Immature natural killer cell (primary cell): ENCODE results near the gene TRPV3. TPM values are rescaled to one million over a fixed set of nuclear protein-coding genes. Genes with fewer than 3 reads are reported as not detected.
"Not testable (repeated sequence)": the region's sequence is repeated elsewhere in the genome, so short reads cannot be mapped to it uniquely, and the experiment has no call there.

Experiments used
- DNase-seq, 3 donors: peaks; one replicate each; pipeline ENCODE4 v3.0.0; 2022; ENCODE audit warnings: mixed read lengths in 1 of 3
- H3K27ac Mint-ChIP-seq, 6 donors: one replicate each; pipeline ENCODE4 v1.8.0; 2020; ENCODE audit warnings: mixed read lengths in 6 of 6, mild to moderate bottlenecking in 5 of 6, inconsistent platforms in 4 of 6, moderate library complexity in 3 of 6
- H3K27me3 Mint-ChIP-seq, 3 donors: one replicate each; pipeline ENCODE4 v1.8.0; 2020 to 2021; ENCODE audit warnings: low read depth in 3 of 3, mild to moderate bottlenecking in 3 of 3, mixed read lengths in 3 of 3, moderate library complexity in 3 of 3, inconsistent platforms in 1 of 3
- H3K36me3 Mint-ChIP-seq, 3 donors: one replicate each; pipeline ENCODE4 v1.8.0; 2020; ENCODE audit warnings: mixed read lengths in 3 of 3, inconsistent platforms in 2 of 3, mild to moderate bottlenecking in 2 of 3
- H3K4me1 Mint-ChIP-seq, 2 donors: one replicate each; pipeline ENCODE4 v1.8.0; 2020; ENCODE audit warnings: inconsistent platforms in 2 of 2, mild to moderate bottlenecking in 2 of 2, mixed read lengths in 2 of 2, moderate library complexity in 1 of 2
- H3K4me3 Mint-ChIP-seq, 5 donors: one replicate each; pipeline ENCODE4 v1.8.0; 2020; ENCODE audit warnings: mild to moderate bottlenecking in 5 of 5, mixed read lengths in 5 of 5, inconsistent platforms in 3 of 5, moderate library complexity in 3 of 5
- H3K9me3 Mint-ChIP-seq, 6 donors: one replicate each; pipeline ENCODE4 v1.8.0; 2020; ENCODE audit warnings: mild to moderate bottlenecking in 6 of 6, mixed read lengths in 6 of 6, inconsistent platforms in 4 of 6, moderate library complexity in 3 of 6
- polyA plus RNA-seq, 3 donors: library from polyadenylated mRNA; unstranded; fragments of 300-500 nt; fragmentation: Illumina TruSeq; gene quantifications; one replicate each; pipeline ENCODE4 v1.2.3, GENCODE V29; 2021

TRPV3 gene
- polyA plus RNA-seq, 3 donors from 2014 or later, result 0.05 to 1.3 (median 0.39) TPM

DNA sequence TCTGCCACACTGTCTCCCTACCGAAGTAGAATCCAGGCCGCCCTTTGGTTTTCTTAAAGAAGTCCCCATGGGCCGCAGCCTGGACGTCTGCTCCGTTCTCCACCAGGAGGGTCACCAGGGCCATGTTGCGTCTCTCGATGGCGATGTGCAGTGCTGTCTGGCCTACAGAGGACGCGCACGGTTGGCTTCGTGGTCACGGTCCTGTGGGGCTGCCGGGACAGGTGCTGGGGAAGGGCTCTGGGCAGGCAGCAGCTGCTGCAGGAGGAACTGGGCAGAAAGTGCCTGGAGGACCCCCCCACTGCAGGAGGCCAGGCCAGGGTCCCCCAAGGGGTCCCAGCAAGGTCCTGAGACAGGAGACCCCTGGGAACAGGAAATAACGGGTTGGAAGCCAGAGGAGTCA, 32.6 kb upstream of the TRPV3 start:
- H3K36me3 Mint-ChIP-seq, result peaks cover 0 to 13% (median 7%) of the 10 kb centered on the region in 3 donors
- DNase-seq, result no peak
- peaks cover 0 to 2% (median 0%) of the 10 kb centered on the region in 3 donors for H3K27me3 Mint-ChIP-seq
- H3K27ac Mint-ChIP-seq, result no peak overlapping the region
- no peak overlapping the region for H3K4me3 Mint-ChIP-seq
- no peaks in the 10 kb centered on the region for H3K4me1 Mint-ChIP-seq
- H3K9me3 Mint-ChIP-seq, result no peaks in the 10 kb centered on the region

DNA sequence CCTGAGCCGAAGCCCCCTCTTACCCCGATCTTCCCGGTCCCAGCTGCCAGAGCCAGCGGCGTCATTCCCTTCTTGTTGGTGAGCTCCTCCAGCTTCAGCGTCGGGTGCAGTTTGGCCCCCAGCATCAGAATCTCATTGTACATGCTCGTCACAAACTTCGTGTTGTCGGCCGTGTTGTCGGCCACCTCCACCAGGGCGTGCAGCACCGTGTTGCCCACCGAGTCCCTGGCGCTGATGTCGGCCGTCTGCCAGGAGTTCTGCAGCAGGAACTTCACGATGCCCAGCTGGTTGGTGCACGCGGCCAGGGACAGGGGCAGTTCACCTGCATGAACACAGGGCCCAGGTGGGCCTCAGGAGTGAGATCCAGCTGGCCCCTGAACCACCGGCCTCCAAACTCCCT, 32.2 kb upstream of the TRPV3 start:
- Mint-ChIP-seq H3K27ac (peak overlapping the region in 1 of 6 donors; percentile 29), H3K36me3 (peaks cover 0 to 13% (median 8%) of the 10 kb centered on the region in 3 donors), H3K9me3 (no peaks in the 10 kb centered on the region), H3K27me3 (peaks cover 0 to 2% (median 0%) of the 10 kb centered on the region in 3 donors), H3K4me3 (no peak overlapping the region), H3K4me1 (no peaks in the 10 kb centered on the region)
- DNase-seq, result no peak

DNA sequence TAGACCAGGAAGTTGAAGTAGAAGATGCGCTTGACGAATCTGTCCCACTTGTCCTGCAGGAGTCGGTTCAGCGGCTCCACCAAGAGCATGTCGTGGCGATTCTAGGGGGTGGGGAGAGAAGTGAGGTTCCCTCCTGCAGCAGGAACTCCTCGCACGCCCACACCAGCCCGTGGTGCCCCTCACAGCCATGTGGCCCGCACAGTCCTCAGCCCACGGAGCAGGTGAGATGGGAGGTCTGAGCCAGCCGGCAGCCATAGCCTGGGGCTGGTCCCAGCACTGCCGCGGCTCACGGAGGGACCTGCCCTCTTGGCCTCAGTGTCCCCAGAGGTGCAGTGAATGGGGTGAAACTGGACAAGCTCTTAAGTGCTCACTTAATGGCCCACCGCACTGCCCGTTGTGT, 28.2 kb upstream of the TRPV3 start:
- no peak for DNase-seq
- H3K4me3 Mint-ChIP-seq, result no peak overlapping the region
- no peaks in the 10 kb centered on the region for H3K27me3 Mint-ChIP-seq
- no peak overlapping the region for H3K27ac Mint-ChIP-seq
- no peaks in the 10 kb centered on the region for H3K9me3 Mint-ChIP-seq
- peaks cover 0 to 21% (median 13%) of the 10 kb centered on the region in 3 donors for H3K36me3 Mint-ChIP-seq
- H3K4me1 Mint-ChIP-seq, result no peaks in the 10 kb centered on the region

DNA sequence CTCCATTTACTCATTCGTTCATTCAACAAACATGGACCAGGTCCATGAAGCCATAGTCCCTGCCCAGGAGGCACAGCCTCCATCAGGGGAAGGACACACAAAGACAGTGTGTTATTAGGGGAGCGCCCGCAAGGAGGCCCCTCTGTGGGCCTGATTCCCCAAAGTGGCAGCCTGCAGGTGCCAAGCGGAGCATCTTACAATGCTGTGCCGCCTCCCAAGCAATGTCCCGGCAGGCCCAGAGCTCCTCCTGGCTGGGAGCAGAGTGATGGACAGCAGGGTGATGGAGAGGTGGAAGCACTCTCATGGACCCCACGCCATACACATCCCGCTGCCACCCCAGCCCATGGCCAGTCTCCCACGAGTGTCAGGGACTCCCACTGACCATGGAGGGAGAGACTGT, 25.8 kb upstream of the TRPV3 start:
- H3K4me1 Mint-ChIP-seq, result no peaks in the 10 kb centered on the region

DNA sequence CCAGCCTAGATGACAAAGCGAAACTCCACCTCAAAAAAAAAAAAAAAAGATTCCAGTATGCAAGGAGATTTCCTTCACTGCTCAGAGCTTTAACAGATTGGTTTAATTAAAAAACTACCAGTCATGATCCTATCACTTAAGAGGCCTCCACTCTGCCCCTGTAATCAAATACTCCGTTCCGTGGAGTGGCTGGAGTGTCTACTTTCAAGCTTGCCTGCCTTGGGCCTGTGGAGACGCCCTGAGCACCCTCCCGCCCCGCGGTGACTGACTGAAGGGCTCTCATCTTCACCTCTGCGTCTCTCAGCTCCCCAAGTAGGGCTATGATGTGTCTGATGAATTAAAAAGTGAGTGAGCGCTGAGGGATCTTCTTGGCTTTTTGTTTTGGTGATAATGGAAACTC, 25.3 kb upstream of the TRPV3 start:
- Mint-ChIP-seq H3K4me1 (no peaks in the 10 kb centered on the region), H3K27ac (peak overlapping the region in 1 of 6 donors; percentile 20), H3K27me3 (no peaks in the 10 kb centered on the region), H3K4me3 (no peak overlapping the region), H3K36me3 (peaks cover 0 to 16% (median 10%) of the 10 kb centered on the region in 3 donors), H3K9me3 (no peaks in the 10 kb centered on the region)
- no peak for DNase-seq

More for the DNA sequence above, 25.8 kb upstream of the TRPV3 start:
- DNase-seq, result no peak
- Mint-ChIP-seq H3K4me3 (no peak overlapping the region), H3K36me3 (peaks cover 0 to 16% (median 10%) of the 10 kb centered on the region in 3 donors), H3K27me3 (no peaks in the 10 kb centered on the region), H3K9me3 (no peaks in the 10 kb centered on the region), H3K27ac (peak overlapping the region in 1 of 6 donors; percentile 20)

DNA sequence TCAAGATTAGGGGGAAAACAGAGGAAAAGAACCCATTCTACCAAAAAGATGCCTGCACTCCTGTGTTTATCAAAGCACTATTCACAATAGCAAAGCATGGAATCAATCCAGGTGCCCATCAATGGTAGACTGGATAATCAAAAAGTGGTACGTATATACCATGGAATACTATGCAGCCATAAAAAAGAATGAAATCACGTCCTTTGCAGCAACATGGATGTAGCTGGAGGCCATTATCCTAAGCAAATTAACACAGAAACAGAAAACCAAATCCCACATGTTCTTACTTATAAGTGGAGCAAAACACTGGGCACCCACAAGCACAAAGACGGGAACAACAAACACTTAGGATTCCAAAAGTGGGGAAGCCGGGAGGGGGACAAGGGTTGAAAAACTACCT, 21.1 kb upstream of the TRPV3 start:
- not testable (repeated sequence) for H3K27ac Mint-ChIP-seq, DNase-seq, H3K4me3 Mint-ChIP-seq, H3K9me3 Mint-ChIP-seq, H3K27me3 Mint-ChIP-seq, H3K4me1 Mint-ChIP-seq
- H3K36me3 Mint-ChIP-seq, result peaks cover 0 to 20% (median 10%) of the 10 kb centered on the region in 3 donors

DNA sequence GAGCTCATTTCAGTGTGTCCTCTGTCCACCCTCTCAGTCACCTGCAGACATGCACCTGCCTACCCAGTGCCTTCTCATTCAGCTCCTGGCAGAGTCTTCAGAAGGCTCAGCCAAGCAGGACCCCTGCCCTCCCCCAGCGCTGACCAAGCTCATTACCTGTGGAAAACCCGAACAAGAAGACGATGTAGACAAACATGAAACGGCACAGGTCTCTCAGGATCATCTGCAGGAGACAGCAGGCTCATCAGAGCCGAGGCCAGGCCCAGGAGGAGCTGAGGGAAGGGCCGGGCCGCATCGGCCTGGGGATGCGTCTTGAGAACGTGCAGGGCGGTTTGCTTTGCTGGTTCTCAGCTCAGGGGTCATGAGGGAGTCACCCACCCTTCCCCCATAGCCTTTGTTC, 19.4 kb upstream of the TRPV3 start:
- Mint-ChIP-seq H3K27me3 (peaks cover 0 to 2% (median 0%) of the 10 kb centered on the region in 3 donors), H3K27ac (peak overlapping the region in 1 of 6 donors; percentile 34), H3K9me3 (peaks cover 0 to 1% (median 0%) of the 10 kb centered on the region in 6 donors), H3K4me3 (no peak overlapping the region), H3K36me3 (peaks cover 0 to 15% (median 10%) of the 10 kb centered on the region in 3 donors), H3K4me1 (no peaks in the 10 kb centered on the region)
- no peak for DNase-seq

DNA sequence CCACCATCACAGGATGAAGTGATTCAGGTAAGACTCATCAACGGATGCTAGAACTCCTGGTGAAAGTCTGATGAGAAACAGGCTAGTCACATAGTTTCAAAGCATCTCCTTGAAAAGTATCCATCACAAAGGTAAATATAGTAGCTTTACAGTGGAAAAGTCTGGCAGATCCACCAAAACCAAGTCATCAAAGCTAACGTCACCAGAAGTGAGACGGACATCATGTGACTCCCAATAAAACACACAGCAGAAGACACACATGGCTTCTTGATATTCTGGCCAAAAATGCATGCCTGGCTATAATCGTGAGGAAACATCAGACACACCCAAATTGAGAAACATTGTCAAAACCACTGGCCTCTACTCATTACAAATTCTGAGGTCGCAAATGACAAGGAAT, 17.9 kb upstream of the TRPV3 start:
- H3K4me1 Mint-ChIP-seq, result no peaks in the 10 kb centered on the region
- H3K27ac Mint-ChIP-seq, result no peak overlapping the region
- H3K9me3 Mint-ChIP-seq, result peaks cover 0 to 1% (median 0%) of the 10 kb centered on the region in 6 donors
- DNase-seq, result no peak
- no peak overlapping the region for H3K4me3 Mint-ChIP-seq
- peaks cover 0 to 12% (median 7%) of the 10 kb centered on the region in 3 donors for H3K36me3 Mint-ChIP-seq
- peaks cover 0 to 2% (median 0%) of the 10 kb centered on the region in 3 donors for H3K27me3 Mint-ChIP-seq

DNA sequence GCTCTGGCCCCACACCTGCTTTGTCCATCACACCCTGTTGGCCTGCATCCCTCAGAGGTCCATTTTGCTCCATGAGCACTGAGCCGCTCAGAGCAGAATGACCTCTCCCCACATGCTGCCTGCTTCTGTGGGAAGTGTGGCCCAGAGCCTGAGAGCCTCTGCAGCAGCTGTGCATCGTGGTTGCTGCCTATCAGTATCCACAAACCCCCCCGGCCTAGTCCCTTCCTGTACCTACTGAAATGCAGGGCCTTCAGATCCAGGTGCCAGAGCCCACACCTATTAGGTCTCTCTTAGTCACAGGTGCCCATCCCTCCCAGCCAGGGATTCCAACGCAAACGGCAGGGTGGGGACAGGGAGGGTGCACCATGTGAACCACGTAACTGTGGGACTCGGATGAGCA, 16.6 kb upstream of the TRPV3 start:
- peaks cover 0 to 2% (median 0%) of the 10 kb centered on the region in 3 donors for H3K27me3 Mint-ChIP-seq
- H3K4me1 Mint-ChIP-seq, result no peaks in the 10 kb centered on the region
- DNase-seq, result no peak
- no peak overlapping the region for H3K4me3 Mint-ChIP-seq
- peaks cover 0 to 1% (median 0%) of the 10 kb centered on the region in 6 donors for H3K9me3 Mint-ChIP-seq
- no peak overlapping the region for H3K27ac Mint-ChIP-seq
- H3K36me3 Mint-ChIP-seq, result peaks cover 4 to 11% (median 10%) of the 10 kb centered on the region in 3 donors

DNA sequence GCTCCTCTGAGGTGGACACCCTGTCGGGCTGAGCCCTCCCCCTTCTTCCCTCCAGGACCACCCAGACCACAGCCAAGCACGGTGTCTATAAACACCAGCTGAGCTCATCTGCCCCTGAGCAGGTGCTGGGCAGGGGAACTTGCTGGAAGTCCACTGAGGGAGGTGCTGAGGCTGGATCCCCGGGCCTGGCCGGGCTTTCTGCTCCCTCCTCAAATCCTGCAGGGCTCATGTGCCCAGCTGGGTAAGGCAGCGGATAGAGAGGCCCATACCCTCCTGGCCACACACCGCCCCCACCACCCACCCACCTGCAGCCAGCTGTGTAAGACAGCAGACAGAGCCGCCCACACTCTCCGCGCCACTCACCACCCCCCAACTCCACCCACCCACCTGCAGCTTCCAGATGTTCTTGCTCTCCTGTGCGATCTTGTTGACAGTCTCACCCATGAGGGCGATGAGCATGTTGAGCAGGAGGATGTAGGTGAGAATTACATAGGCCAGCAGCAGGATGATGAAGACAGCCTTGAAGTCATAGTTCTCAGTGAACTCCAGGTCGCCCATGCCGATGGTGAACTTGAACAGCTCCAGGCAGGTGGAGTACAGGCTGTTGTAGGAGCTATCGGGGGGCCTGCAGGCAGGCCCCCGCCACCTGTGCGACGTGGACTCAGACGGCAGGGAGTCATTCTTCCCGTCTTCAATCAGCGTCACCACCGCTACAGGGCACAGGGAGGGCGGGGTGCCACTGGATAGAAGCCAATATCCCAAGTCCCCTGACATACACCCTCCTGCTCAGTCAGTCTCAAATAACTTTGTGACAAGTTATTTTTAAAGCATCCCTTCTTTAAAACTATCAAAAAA, 15.9 kb upstream of the TRPV3 start:
- DNase-seq, result no peak
- no peaks in the 10 kb centered on the region for H3K4me1 Mint-ChIP-seq

DNA sequence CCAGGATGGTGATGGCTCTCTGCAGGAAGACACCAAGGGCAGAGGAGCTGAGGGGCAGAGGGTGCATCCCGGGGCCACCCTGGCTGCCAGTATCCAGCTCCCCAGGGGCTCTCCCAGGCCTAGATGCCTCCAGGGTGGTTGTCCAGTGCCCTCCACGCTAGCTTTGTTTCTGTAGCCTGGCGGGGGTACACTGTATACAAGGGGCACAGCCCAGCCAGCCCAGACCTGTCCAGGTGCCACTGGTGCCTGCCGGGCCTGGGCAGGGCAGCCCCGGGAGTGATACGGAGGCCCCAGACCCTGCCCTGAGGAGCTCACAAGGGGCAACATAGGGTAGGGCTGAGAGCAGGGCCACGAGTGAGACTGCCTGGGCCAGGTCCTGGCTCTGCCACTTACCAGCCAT, 14.6 kb upstream of the TRPV3 start:
- no peak for DNase-seq

More for the DNA sequence above, 15.9 kb upstream of the TRPV3 start:
- H3K27ac Mint-ChIP-seq, result no peak overlapping the region
- peaks cover 0 to 2% (median 0%) of the 10 kb centered on the region in 3 donors for H3K27me3 Mint-ChIP-seq
- H3K36me3 Mint-ChIP-seq, result peaks cover 4 to 11% (median 7%) of the 10 kb centered on the region in 3 donors
- H3K9me3 Mint-ChIP-seq, result peaks cover 0 to 1% (median 0%) of the 10 kb centered on the region in 6 donors
- H3K4me3 Mint-ChIP-seq, result no peak overlapping the region

DNA sequence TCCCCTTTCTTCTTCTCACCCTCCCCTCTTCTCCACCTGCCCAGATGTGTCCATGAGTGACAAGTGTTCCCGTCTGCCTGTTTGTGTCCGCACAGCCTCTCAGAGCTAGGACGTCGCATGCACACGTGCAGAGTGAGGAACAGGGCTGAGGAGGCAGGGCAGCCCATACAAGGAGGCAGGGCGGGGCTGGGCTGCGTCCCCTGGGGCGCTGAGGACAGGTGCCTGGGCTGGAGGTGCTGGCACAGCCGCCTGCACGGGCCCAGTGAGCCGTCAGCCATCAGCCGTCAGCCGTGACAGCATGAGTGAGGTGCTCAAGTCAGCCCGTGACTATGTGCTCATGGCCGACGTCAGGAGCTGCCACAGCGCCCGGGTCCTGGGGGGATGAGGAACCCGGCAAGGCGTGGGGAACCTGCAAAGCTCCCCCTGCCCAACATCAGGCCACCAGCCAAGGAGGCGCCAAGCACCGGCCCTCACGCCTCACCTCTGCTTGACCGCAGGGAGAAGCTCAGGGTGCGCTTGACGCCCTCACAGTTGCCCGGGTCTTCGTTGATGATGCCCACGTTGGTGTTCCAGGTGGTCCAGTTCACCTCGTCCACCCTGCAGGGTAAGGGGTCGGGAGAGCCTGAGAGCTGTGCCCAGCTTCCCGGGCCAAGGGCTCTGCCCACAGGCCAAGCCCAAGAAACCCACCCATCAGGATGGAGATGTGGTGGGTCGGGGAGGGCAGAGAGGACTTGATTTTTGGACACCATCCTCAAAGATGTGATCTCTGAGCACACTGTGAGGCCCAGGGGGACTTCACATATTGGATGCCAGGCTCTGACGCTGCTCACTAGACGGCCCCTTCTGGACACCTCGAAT, 13.7 kb upstream of the TRPV3 start:
- Mint-ChIP-seq H3K9me3 (peaks cover 0 to 1% (median 0%) of the 10 kb centered on the region in 6 donors), H3K36me3 (peaks cover 4 to 17% (median 4%) of the 10 kb centered on the region in 3 donors), H3K27me3 (no peaks in the 10 kb centered on the region), H3K4me1 (no peaks in the 10 kb centered on the region), H3K27ac (no peak overlapping the region), H3K4me3 (no peak overlapping the region)
- DNase-seq, result no peak

More for the DNA sequence above, 14.6 kb upstream of the TRPV3 start:
- H3K27ac Mint-ChIP-seq, result no peak overlapping the region
- no peak overlapping the region for H3K4me3 Mint-ChIP-seq
- peaks cover 0 to 1% (median 0%) of the 10 kb centered on the region in 6 donors for H3K9me3 Mint-ChIP-seq
- H3K36me3 Mint-ChIP-seq, result peaks cover 4 to 17% (median 7%) of the 10 kb centered on the region in 3 donors
- H3K4me1 Mint-ChIP-seq, result no peaks in the 10 kb centered on the region
- peaks cover 0 to 2% (median 0%) of the 10 kb centered on the region in 3 donors for H3K27me3 Mint-ChIP-seq

DNA sequence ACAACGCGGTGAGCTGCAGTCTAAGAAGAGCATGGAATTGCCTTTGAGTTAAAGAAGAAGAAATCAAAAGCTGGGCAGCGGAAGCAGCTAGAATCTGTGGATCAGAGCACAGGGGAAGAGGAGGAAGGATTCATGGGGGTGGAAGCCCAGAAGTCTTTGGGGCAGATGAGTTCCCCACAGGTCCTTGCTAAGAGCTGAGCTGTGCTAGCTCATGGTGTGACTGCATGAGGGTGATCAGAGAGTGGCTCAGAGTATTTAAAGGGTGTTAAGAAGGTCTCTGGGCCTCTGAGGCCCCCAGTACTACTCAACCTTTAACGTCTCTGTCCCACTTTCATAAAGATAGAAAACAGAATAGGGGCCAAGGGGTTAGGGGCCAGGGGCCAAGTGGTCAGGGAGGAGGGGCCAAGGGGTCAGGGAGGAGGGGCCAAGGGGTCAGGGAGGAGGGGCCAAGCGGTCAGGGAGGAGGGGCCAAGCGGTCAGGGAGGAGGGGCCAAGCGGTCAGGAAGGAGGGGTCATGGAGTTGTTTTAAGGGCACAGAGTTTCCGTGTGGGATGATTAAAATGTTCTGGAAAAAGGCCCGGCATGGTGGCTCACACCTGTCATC, 12.0 kb upstream of the TRPV3 start:
- H3K4me3 Mint-ChIP-seq, result no peak overlapping the region
- DNase-seq, result no peak
- H3K27ac Mint-ChIP-seq, result no peak overlapping the region
- peaks cover 4 to 13% (median 4%) of the 10 kb centered on the region in 3 donors for H3K36me3 Mint-ChIP-seq
- no peaks in the 10 kb centered on the region for H3K27me3 Mint-ChIP-seq
- H3K9me3 Mint-ChIP-seq, result peaks cover 0 to 1% (median 0%) of the 10 kb centered on the region in 6 donors
- H3K4me1 Mint-ChIP-seq, result no peaks in the 10 kb centered on the region
